Stromal cell of bone marrow (primary cell): ENCODE data around the gene CEP250.
"Not testable (repeated sequence)": the region's sequence is repeated elsewhere in the genome, so short reads cannot be mapped to it uniquely, and the experiment has no call there.

Experiments used
- DNase-seq: peaks from one replicate; pipeline ENCODE4 v3.0.0-alpha.2; 2012; ENCODE audit warnings: low read depth

CEP250 gene

DNA sequence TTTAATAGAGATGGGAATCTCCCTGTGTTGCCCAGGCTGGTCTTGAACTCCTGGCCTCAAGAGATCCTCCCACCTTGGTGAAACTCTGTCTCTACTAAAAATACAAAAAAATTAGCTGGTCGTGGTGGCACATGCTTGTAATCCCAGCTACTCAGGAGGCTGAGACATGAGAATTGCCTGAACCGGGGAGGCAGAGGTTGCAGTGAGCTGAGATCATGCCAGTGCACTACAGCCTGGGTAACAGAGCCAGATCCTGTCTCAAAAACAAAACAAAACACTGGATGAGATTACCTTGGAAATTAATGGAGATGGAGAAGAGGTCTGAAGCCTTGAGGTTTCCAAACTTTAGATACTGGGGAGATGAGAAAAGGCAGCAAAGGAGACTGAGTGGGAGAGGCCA, 2.1 kb downstream of the CEP250 start:
- DNase-seq = not testable (repeated sequence)

DNA sequence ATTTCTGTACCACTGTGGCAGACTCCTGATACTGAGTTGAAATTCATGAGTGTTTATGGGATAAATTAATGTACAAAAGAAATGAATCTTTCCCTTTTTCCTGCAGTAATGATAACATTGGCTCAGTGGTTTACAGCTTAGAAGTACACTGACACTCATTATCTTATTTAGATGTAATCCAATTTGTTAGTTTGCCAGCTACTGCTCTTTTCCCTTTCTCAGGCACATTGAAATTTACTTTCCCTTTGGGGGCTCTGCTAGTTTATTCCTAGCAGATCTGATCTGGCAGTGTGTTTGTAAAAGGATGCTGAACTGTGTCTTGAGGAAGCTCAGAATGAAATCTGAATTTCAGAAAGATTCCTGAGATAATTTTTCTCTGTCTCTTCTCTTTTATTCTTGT, 3.0 kb downstream of the CEP250 start:
- DNase-seq = no peak

DNA sequence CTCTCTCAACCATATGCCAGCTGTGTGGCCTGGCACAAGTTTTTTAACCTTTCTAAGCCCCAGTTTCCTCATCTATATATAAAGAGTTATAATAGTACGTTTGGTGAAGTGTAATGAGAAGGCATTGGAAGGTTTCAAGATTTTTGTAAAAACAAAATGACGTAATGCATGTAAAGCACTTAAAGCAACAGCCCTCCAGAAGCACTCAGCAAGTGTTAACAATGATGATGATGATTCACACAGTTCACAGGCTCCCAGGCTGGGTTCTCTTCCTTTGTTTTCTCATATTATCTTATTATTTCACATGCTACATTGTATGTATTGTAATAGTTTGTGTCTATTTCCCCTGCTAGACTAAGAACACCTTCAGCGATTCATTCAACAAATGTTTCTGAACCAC, 6.2 kb downstream of the CEP250 start:
- DNase-seq = no peak

DNA sequence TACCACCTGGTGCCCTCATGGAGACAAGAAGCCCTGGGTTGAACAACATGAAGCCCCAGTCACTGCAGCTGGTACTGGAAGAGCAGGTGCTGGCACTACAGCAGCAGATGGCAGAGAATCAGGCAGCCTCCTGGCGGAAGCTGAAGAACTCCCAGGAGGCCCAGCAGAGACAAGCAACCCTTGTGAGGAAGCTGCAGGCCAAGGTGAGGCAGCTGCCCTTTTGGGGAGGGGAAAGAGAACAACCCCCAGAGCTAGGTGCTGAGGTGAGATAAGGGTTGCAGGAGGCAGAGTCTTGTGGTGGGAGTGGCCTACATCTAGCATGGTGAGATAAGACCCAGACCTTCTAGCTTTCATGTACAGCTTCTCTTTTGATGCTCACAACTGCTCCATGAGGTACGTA, 7.0 kb downstream of the CEP250 start:
- no peak for DNase-seq

DNA sequence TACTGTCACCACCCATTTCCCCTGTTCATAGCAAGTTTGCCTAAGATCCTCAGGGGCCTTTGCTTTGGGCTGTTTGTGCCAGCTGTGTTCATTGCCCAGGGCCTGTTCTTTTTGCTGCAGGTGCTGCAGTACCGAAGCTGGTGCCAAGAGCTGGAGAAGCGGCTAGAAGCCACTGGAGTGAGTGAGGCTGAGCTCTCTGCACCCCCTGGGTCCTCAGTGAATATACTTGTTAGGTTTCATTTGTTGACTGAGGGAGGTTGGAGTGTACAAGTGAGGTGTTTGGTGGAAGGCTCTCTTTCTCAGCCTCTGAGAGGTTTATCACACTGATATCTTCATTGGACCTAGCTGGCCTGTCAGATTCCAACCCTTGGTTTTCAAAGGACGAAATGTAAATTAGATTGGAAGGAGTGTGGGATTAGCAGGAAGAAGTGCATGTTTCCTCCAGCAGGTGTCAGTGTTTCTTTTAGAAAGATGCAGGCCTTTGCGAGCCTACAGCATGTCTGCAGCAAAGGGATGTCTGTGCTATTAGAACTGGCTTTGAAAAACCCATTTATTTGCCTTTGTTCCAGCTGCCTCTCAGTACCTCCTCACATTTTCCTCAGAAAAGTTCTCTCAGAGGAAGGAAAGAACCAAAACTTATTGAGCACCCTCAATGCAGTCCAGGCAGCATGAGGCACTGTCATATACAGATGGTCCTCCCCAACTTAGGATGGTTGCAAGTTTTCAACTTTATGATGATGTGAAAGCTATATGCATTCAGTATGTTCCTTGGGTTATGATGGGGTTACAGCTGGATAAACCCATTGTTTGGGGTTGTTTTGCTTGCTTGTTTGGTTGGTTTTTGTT, 8.3 kb downstream of the CEP250 start:
- DNase-seq = peak; percentile 37

DNA sequence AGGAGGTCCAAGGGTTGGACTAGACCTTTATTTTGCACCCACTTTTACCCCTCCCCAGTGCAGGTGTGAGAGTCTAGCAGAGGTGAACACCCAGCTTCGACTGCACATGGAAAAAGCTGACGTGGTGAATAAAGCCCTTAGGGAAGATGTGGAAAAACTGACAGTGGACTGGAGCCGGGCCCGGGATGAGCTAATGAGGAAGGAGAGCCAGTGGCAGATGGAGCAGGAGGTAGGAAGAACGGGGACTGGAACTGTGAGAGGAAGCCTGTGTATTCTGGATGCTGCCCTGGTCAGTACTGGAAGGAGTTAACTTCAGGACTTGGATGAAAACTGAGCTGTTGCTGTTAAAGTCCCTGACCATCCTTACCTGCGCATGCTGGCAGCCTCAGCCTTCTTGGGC, 10.6 kb downstream of the CEP250 start:
- no peak for DNase-seq

DNA sequence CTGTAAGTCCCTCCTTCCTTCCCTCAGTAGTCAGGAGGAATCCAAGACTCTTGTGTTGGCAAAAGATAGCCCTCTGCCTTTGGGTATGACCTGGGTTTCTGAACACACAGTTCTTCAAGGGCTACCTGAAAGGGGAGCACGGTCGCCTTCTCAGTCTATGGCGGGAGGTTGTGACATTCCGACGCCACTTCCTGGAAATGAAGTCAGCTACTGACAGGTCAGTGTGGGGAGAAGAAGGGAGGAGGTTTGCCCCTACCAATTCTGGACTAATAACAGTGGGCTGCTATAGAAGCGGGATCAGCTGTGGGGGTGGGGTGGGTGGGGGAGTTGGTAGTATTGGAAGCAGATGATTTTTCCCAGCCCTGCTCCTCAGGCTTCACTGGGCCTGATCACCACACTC, 11.5 kb downstream of the CEP250 start:
- DNase-seq = no peak

DNA sequence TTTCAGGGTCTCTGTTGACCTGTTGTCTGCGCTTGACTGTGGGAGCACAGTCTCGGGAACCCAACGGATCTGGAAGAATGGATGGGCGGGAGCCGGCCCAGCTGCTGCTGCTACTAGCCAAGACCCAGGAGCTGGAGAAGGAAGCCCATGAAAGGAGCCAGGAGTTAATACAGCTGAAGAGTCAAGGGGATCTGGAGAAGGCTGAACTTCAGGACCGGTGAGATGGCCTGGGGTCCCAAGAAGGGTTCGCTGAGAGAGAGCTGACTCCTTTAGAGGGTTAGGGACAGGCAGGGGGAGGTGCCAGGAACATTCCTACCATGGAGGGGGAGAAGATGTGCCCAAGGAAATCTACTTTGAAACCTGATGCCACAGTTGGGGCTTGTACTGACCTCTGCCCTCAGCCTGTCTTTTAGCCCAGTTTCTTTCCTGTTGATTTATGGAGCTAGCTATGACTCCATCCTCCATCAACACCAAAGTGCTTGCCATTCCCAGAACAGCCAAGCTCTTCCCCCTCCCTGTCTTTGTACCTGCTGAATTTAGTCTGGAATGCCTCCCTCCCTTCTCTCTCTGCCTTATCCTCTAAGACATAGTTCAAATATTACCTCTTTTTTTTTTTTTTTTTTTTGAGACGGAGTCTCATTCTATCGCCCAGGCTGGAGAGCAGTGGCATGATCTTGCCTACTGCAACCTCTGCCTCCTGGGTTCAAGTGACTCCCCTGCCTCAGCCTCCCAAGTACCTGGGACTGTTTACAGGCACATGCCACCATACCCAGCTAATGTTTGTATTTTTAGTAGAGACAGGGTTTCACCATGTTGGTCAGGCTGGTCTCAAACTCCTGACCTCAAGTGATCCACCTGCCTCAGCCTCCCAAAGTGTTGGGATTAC, 12.2 kb downstream of the CEP250 start:
- DNase-seq = peak; percentile 40

DNA sequence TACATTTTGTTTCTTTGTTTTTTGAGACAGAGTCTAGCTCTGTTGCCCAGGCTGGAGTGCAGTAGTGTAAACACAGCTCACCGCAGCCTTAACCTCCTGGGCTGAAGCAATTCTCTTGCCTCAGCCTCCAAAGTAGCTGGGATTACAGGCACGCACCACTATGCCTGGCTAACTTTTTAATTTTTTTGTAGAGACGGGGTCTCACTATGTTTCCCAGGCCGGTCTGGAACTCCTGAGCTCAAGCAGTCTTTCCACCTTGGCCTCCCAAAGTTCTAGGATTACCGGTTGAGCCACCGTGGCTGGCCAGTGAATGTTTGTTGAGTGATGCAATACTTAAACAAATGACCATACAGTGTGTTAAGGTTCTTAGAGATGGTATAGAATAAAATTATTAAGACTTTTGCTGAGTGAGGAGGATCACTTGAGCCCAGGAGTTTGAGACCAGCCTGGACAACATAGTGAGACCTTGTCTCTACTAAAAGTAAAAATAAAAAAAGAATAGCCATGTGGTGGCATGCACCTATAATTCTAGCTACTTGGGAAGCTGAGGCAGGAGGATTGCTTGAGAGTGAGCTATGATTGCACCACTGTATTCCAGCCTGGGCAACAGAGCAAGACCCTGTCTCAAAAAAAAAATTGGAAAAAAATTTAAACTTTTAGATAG, 13.4 kb downstream of the CEP250 start:
- no peak for DNase-seq

DNA sequence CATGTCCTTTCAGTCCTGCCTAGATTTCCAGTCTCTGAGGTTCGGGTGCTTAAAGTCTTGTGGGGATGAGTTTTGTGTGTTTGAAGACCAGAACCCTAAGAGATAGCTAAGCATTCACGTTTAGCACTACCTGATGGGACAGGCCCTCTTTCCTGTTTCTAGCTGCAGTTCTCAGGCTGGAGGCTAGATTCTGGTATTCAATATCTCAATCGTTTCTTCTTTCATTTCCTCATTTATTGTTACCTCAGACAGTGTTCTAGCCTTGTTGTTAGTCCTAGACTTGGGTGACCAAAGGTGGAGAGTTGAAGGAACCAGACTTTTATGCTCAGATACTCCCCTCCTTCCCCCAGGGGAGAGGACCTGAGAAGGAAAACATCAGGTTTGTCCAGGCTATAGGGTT, 16.8 kb downstream of the CEP250 start:
- DNase-seq = no peak

DNA sequence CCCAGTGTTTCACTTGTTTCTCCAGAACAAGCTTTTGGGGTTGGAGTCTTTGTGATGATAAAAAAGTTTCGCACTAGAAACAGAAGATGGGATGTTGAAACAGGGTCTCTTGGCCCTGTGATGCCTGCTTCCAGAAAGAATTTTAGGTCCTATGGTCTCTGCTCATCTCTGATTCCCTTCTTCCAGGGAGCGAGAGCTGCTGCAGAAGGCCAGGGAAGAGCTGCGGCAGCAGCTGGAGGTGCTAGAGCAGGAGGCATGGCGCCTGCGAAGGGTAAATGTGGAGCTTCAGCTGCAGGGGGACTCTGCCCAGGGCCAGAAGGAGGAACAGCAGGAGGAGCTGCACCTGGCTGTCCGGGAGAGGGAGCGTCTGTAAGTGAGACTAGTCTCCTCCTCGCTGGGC, 18.3 kb downstream of the CEP250 start:
- DNase-seq = no peak

DNA sequence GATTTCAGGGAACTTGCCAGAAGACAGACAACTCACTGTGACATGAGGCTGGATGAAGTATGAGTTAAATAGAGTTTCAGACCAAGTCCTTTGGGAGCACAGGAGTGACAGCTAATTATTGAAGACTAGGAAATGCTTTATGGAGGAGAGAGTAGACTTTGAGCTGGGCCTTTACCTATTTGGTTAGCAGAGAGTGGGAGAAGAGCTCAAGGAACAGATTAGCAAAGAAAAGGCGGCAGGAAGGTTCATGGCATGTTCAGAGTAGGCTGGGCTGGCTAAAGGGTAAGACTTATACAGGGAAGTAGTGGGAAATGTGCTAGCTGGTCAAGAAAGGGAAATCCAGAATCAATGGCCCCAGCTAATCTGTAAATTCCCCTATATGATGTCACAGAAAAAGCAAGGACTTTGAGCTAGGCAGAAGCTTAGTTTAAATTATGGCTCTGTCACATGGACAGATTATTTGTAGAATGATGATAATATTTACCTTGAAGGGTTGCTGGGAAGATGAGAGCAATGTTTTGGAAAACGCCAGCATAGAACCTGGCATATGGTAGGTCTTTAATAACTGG, 19.0 kb downstream of the CEP250 start:
- DNase-seq = no peak

DNA sequence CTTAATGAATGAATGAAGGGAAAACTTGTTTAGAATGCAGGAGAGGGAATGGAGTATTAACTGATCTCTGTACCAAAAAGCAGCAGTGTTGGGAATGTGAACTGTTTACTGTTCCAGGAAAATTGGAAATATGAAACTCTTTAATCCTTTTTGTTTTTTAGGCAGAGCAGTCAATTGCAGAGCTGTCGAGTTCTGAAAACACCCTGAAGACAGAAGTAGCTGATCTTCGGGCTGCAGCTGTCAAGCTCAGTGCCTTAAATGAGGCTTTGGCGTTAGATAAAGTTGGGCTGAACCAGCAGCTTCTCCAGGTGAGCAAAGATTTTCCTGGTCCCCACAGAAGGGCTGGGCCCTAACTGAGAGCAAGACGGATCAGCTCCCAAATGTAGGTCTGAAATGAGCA, 20.9 kb downstream of the CEP250 start:
- DNase-seq = no peak

DNA sequence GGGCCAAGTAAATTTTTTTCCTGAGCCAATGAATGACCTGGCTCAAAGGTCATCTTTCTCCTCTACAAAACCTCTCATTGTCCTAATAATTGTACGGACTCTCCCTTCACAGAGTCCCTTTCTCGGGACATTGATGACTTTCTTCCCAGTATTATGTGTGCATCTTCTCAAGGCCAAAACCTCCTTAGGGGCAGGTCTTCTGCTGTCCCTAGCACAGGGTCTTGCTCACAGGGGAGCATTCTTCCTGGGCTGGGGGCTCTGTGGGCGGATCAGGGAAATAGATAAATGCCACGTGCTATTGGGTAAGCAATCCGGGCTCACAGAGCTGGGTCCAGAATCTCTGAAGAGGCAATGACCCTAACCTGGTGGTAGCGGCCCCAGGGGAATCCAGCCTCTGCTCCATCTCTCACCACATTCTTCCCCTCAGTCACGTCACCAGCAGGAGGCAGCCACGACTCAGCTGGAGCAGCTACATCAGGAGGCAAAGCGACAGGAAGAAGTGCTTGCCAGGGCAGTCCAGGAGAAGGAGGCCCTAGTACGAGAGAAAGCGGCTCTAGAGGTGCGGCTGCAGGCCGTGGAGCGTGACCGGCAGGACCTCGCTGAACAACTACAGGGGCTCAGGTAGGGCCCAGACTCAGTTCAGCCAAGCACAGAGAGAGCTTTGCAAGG, 23.5 kb downstream of the CEP250 start:
- DNase-seq = no peak

DNA sequence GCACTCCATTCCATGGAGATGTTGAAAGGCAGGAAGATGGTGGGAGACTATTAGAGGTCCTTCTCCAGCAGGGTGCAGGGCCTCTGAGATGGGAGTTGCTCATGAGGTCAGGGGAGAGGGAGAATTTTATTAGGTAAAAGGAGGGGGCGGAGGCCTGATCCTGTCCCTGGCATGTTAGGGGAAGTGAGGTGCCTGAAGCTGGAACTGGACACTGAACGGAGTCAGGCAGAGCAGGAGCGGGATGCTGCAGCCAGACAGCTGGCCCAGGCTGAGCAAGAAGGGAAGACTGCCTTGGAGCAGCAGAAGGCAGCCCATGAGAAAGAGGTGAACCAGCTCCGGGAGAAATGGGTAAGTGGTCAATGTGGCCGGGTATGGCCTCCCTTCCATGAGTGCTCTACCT, 24.4 kb downstream of the CEP250 start:
- DNase-seq = no peak

DNA sequence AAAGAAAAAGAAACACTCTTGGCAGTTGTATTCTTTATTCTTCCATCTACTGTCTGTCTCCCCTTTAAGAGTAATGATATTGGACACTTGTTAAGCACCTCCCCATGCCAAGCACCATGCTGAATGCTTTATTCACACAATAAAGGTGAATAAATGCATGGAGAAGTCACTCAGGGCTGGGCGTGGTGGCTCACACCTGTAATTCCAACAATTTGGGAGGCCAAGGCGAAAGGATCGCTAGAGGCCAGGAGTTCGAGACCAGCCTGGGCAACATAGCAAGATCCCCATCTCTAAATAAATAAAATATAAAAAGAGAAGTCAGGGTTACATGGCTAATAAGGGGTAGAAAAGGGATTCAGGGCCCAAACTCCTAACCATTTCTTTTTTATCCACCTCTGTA, 32.1 kb downstream of the CEP250 start:
- no peak for DNase-seq

DNA sequence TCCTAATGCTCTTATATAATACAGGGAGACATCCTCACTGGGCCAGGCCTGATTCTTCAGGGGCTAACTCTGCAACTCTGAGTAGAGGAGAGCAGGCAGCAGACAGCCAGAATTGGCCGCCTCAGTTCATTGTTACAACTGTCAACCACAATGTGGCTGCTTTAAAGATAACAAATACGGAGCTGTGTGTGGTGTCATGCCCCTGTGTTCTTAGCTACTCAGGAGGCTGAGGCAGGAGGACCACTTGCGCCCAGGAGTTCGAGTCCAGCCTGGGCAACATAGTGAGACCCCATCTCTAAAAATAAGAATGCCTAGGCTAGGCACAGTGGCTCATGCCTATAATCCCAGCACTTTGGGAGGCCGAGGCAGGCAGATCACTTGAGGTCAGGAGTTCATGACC, 34.3 kb downstream of the CEP250 start:
- DNase-seq = no peak

DNA sequence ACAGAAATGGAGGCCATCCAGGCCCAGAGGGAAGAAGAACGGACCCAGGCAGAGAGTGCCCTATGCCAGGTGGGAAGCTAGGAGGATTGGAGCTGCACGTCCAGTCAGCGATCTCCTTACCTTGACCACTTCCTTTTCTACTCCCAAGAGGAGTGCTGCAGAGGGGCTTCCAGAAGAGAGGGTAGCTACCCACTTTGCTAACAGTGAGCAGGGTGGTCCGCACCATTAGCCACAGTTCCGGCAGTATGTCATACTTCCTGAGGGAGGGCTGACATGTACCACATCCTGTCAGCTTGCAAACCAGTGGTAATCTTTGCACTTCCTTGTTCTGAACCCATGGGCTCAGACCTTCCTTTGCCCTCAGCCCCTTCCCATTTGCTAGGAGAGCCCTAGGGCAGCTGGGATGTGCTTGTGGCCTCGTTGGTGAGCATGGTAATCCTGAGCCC, 35.4 kb downstream of the CEP250 start:
- no peak for DNase-seq

DNA sequence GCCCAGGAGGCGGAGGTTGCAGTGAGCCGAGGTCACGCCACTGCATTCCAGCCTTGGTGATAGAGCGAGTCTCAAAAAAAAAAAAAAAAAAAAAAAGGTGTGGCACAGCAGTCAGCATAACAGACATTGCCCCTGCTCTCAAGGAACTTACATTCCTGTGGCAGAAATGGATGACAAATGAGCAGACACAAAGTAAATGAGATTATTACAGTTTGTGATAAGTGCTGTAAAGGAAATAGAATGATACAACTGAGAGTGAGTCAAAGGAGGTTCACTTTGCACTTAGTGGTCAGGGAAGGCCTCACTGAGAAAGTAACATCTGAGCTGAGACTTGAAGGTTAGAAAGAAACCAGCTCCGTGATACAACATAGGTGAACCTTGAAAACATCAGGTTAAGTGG, 36.4 kb downstream of the CEP250 start:
- no peak for DNase-seq

DNA sequence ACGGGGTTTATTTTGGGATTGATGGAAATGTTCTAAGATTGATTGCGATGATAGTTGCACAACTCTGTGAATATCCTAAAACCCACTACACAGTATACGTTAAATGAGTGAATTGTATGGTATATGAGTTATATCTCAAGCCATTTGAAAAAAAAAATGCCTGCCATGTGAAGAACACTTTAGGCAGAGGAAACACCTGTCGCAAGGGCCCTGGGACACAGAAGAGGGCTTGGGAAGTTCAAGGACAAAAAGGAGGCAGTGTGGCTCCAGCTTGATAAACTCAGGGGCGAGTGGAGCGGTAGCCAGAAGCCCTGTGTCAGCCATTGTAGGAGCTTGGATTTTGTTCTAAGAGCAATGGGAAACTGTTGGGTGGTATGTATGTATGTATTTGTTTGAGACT, 37.0 kb downstream of the CEP250 start:
- no peak for DNase-seq

DNA sequence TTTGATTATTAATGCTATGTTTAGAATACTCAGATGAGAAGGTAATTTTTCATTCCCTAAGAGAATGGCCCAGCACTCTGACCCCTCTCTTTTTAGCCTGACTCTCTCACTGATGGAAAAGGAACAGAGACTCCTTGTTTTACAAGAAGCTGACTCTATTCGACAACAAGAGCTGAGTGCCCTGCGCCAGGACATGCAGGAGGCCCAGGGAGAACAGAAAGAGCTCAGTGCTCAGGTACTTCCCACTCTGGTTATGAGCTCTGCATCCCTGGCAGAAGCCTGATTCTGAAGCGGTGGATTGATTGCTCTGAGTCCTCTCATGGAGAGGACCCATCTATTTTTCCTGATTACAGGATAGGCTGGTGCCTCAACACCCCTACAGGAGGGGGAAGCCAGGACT, 41.1 kb downstream of the CEP250 start:
- DNase-seq = no peak

DNA sequence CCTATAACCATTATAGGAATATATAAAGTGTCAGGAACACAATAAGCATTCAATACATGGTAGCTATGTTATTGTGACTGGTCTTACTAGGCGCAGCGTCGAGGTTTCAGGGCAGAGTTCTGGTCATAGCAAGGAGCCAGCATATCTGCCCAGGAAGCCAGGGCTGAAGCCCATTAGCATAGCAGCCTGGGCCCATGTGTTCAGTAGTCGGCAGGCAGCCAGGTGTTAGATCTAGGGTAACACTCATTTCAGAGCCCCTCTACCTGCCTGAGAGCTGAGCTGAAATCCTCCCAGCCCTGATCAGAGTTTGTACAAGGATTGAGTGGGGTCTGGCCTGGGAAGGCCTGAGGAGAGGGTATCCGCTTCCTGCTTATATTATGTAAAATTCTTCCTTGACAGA, 41.9 kb downstream of the CEP250 start:
- DNase-seq = no peak
